H4 (cell line): ENCODE results near the gene MAPKAP1. TPM values are rescaled to one million over a fixed set of nuclear protein-coding genes. Genes with fewer than 3 reads are reported as not detected.
"Not testable (repeated sequence)": the region's sequence is repeated elsewhere in the genome, so short reads cannot be mapped to it uniquely, and the experiment has no call there.

ENCODE experiments used
- DNase-seq: peaks from one replicate; pipeline ENCODE4 v3.0.0-alpha.2; 2015; ENCODE audit warnings: low spot score
- total RNA-seq: library from RNA; depleted of rRNA; stranded (reverse); fragments of >200 nt; shearing (Covaris generic); gene quantifications from 2 replicates; pipeline ENCODE4 v1.2.3, GENCODE V29; 2014

Gene MAPKAP1
- total RNA-seq, 1 experiment from 2014 or later: 84.3 TPM

GRCh38 chr9:125566051-125566450 is 141.0 kb downstream of the MAPKAP1 start:
- not testable (repeated sequence) for DNase-seq

GRCh38 chr9:125565126-125565525 is 141.9 kb downstream of the MAPKAP1 start:
- DNase-seq: no peak

- no peak for DNase-seq
Observed at GRCh38 chr9:125564631-125565030, 142.4 kb downstream of the MAPKAP1 start.

- DNase-seq: no peak
Observed at GRCh38 chr9:125561509-125562148, 145.4 kb downstream of the MAPKAP1 start.

- no peak for DNase-seq
Observed at GRCh38 chr9:125559894-125560293, 147.1 kb downstream of the MAPKAP1 start.

- no peak for DNase-seq
Observed at GRCh38 chr9:125559194-125559593, 147.8 kb downstream of the MAPKAP1 start.

- peak; percentile 62 for DNase-seq
Observed at GRCh38 chr9:125558453-125559092, 148.4 kb downstream of the MAPKAP1 start.

- no peak for DNase-seq
Observed at GRCh38 chr9:125556046-125556721, 150.8 kb downstream of the MAPKAP1 start.

- DNase-seq: no peak
Observed at GRCh38 chr9:125554726-125555125, 152.3 kb downstream of the MAPKAP1 start.

GRCh38 chr9:125551781-125552180 is 155.2 kb downstream of the MAPKAP1 start:
- DNase-seq: no peak

- DNase-seq: no peak
Observed at GRCh38 chr9:125549891-125550885, 156.8 kb downstream of the MAPKAP1 start.

- no peak for DNase-seq
Observed at GRCh38 chr9:125549465-125549871, 157.5 kb downstream of the MAPKAP1 start.

GRCh38 chr9:125549039-125549438 is 158.0 kb downstream of the MAPKAP1 start:
- no peak for DNase-seq

- no peak for DNase-seq
Observed at GRCh38 chr9:125548141-125548540, 158.9 kb downstream of the MAPKAP1 start.

- DNase-seq: no peak
Observed at GRCh38 chr9:125547368-125547767, 159.6 kb downstream of the MAPKAP1 start.

- DNase-seq: no peak
Observed at GRCh38 chr9:125545845-125546244, 161.2 kb downstream of the MAPKAP1 start.

GRCh38 chr9:125544988-125545651 is 161.9 kb downstream of the MAPKAP1 start:
- peak; percentile 44 for DNase-seq

- no peak for DNase-seq
Observed at GRCh38 chr9:125544484-125544883, 162.5 kb downstream of the MAPKAP1 start.

- DNase-seq: no peak
Observed at GRCh38 chr9:125541840-125542243, 165.2 kb downstream of the MAPKAP1 start.

GRCh38 chr9:125540497-125540896 is 166.5 kb downstream of the MAPKAP1 start:
- DNase-seq: no peak

GRCh38 chr9:125538092-125538473 is 168.9 kb downstream of the MAPKAP1 start:
- DNase-seq: peak; percentile 78
